Activated CD8-positive, alpha-beta memory T cell treated with anti-CD3 and anti-CD28 coated beads for 1 hour (primary cell): ENCODE results near the gene DICER1.
"Not testable (repeated sequence)": the region's sequence is repeated elsewhere in the genome, so short reads cannot be mapped to it uniquely, and the experiment has no call there.

ENCODE experiments used
- DNase-seq, 2 donors: peaks; one replicate each; pipeline ENCODE4 v3.0.0-alpha.2; 2020; ENCODE audit warnings: low read depth in 1 of 2; ENCODE audit errors: extremely low read depth in 1 of 2

Gene DICER1

DNA sequence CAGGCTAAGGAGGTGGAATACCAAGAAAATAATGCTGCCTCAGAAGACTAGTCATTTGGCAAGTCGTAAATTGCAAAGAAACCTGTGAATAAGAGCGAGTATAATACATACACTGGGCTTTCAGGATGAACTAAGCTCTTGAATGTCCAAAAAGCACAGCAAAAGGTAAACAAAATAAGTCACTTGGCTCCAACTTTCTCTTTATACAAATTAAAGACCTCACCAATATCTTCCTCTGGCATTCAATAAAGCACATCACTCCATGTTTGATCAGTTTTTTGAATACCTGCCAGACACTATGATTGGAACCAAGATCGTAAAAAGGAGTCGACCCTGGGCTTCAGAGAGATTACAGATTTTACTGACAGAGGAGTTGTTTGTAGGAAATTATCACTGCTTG lies 3.5 kb downstream of the DICER1 start:
- no peak for DNase-seq

DNA sequence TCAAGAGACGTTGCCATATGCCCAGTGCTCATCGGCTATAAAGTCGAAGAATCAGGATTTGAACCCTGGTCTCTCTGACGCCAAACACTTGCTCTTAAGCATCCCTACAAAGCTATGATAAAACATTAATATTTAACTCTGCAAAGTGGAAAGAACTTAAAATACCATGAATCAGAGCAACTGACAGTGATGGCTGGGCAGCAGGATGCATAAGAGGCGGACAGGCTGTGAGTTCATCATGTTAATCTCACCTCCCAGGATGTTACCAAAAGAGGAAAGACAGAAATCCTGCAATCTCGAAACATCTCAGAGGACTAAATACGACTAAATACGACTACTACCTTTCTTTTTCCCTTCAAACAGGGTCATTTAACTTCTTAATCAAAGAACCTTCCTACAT lies 5.8 kb downstream of the DICER1 start:
- no peak for DNase-seq

DNA sequence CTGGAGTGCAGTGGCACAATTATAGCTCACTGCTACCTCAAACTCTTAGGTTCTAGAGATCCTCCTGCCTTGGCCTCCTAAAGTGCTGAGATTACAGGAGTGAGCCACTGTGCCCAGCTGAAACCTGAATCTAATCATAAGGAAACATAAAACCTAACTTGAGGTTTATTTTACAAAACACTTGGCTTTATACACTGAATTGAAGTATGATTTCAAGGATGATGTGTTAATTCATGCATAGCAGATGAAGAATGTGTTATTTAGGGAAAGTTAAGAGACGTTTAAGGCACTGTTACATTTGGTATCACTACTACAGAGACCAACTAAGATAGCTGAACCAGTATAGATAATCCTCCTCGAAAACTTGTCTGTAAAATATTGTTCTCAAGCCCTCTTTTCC lies 6.4 kb downstream of the DICER1 start:
- DNase-seq, result no peak

DNA sequence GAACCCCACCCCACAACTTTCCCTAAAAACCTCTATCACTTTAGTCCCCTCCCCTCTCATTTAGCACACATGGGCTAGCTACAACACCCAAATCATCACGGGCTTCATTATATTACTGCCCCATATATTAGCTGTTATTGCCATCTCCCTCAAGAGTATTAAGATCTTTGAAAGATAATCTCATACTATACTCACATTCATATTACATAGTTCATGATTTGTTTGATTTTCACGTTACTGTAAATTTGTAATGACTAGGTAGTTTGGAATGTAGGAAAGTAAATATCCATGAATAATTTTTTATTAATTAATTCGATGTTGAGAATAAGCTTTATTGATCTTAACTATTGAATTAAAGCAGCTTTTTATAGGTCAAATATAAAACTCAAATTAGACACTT lies 7.9 kb downstream of the DICER1 start:
- no peak for DNase-seq

DNA sequence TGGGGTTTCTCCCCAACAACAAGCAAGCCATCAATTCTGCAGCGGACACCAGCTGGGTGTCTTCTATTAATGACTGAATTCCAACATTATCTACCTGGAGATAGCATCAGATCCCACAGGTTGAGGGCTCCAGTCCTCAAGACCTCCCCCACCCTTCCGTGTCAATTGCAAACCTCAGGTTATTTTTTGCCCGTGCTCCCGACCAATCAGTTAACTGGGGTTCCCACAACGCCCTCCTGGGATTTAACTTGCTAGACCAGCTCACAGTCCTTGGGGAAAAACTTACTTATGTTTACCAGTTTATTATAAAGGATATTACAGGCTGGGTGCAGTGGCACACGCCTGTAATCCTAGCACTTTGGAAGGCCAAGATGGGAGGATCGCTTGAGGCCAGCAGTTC lies 9.7 kb downstream of the DICER1 start:
- DNase-seq, result no peak

DNA sequence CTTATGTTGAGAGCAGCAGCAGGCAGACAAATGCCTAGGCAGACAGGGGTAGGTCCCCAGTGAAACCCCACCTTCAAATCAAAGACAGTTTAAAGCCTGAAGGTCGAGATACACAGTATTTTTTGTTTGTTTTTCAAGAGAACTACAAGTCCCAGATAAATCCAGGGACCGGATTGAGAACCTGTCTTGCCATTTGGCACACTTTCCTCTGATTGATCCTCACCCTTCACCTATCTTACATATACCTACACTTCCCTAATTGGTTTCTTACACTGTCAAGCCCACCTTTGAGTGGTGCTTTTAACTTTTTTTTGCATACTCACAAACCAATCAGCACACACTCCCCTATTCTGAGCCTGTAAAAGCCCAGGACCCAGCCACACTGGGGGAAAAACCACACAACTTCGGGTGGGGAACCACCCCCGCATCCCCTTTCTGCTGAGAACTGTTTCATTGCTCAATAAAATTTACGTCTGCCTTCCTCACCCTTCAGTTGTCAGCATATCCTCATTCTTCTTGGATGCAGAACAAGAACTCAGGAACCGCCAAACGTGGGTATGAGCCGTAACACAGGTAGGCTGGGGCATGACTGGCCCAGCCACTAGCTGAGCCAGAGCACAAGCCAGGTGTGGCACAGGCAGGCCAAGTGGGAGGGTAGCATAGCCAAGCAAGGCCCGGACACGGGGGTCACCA lies 11.1 kb downstream of the DICER1 start:
- no peak for DNase-seq

DNA sequence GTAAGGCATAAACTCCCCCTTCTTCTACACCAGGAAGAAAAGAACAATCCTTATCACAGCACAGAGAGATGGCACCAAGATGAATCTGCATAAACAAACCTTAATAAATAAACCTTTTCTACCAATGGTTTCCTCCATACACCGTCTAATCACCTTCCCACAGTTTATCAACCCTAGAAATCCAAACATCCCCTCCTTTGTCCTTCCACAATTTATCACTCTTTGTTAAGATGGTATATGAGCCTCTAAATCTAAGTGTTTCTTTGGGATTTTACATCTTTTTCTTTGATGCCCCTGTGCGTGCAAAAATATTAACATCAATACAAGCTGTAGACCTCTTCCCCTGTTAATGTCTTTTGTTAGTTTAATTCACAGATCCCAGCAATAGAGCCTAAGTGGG lies 12.5 kb downstream of the DICER1 start:
- no peak for DNase-seq

DNA sequence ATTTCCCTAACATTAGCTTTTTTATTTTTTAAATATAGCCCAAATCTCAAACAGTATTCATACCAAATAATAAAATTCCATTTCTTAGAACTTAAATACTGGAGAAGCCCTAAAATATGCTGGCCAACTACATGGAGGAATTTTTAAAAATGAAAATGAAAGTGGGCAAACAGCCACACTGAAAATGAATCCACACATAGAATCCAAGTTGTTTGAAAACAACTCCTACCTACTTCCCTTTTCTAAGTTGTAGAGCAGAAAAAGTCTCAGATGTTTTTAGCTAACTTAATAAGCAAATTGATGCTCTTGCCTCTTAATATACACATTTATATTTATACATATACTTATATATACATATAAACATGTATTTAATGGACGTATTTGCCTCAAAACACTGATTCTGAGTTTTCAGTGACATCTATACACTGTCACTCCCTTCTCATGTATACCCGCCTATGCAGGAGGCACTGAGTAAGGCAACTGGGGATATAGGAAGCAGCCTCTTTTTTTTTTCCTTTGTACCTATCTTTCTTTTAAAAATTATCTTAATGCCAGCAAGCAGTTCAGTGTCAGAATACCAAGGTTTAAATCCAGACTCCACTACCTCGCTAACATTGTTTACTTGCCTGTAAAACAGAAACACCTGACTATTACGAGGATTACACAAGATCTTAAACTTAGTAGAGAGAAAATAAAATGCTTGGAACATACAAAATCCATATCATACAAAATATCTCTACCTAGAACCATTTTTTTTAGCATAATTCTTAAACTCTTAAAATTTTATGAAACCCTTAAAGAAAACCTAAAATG lies 13.3 kb downstream of the DICER1 start:
- DNase-seq, result no peak

DNA sequence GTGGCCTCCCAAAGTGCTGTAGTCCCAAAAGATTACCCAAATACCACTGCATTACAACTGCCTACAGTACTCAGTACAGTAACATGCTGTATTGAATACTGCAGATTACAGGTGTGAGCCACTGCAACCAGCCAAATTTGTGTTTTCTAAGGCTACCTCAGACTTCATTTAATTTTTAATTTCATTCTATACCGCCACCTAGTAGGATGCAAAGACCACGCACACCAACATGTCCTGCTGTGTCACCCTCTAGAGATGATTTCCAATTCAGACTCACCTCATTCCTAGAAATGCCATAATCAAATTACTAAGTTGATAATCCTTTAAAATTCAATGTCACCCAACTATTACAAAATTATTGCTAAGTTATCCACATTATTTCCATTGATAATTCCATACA lies 15.1 kb downstream of the DICER1 start:
- DNase-seq, result no peak

DNA sequence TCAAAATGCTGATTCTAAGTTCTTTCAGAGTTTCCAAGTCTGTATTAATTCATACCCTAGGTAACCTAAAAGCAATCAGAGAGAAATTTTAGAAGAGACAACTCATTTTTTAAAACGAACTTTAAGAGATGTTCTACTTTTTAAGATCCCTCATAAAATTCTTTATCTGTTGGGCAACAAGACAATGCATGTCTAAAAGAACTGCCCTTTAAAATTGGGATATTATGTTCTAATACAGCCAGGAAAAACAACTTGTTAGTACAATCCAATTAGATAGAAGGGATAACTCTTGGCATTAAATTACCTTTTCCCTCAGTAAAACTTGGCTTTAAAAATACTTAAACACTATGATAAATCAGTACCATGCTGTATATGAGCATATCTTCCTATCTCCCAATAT lies 15.6 kb downstream of the DICER1 start:
- no peak for DNase-seq

DNA sequence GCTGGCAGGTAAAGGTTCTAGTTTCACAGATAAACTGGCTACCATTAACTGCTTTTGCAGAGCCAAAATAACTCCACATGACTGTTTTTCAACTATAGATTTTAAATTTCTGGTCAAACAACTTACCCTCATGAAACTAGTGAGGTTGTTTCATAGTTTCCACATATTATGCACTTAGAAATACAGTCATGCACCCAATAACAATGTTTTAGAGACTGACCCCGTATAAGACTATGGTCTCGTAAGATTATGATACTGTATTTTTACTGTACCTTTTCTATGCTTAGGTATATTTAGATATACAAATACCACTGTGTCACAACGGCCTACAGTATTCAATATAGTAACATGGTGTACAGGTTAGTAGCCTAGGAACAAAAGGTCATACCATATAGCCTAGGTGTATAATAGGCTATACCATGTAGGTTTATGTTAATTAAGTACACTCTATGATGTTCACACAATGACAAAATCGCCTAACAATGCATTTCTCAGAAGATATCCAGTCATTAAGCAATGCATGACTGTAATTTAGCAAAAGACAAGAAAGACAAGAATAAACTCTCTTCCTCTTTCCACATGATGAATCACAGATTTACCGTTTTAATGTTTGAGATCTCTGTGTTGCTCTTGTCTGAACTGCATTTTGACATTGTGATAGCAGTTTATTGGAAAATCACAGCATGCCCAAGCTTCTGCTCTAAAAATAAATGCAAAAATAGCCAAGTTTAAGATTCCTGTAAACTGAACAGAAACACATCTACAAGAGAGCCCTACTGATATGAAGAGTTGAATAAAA lies 17.1 kb downstream of the DICER1 start:
- no peak for DNase-seq

DNA sequence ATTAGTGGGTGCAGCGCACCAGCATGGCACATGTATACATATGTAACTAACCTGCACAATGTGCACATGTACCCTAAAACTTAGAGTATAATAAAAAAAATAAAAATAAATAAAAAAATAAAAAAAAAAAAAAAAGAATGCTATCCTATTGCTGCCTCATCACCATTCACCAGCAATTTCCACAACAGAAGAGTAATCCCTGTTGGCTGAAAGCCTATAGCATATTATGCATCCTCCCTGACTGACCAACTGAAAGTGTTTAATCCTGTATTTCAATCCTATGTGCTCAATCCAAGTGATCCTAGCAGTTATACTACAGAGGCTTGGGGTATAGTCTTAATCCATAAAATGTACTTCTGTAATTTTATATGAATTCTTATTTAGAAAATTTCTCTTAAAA lies 18.5 kb downstream of the DICER1 start:
- no peak for DNase-seq

DNA sequence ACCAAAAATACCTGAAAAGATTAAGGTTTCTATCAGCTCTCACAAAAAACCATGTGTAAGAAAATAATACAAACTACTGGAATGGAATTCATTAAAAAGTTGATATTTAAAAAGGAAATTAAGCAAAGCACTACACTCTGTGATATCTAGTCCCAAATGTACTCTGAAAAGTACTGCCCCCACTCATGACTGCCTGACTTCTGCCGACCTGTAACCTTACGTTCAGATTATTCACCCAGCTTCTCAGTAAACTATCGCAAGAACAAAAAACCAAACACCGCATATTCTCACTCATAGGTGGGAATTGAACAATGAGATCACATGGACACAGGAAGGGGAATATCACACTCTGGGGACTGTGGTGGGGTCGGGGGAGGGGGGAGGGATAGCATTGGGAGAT lies 18.9 kb downstream of the DICER1 start:
- DNase-seq, result not testable (repeated sequence)

DNA sequence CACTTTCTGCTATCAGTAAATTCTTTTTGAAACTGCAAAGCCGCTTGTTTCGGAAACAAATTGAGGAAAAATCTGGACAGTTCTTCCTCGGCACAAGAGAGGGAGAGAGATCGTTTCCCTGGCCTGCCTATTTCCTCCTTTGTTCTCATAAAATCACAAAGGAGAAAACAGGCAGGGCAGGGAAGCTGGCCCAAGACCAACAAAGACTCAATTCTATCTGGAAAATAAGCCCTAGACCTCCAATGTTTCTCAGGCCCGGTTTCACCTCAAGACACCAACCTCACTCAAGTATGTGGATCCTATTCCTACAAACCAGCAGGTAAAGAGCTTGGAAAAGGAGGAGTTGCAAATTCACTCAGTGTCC lies 19.5 kb downstream of the DICER1 start:
- DNase-seq, result no peak

DNA sequence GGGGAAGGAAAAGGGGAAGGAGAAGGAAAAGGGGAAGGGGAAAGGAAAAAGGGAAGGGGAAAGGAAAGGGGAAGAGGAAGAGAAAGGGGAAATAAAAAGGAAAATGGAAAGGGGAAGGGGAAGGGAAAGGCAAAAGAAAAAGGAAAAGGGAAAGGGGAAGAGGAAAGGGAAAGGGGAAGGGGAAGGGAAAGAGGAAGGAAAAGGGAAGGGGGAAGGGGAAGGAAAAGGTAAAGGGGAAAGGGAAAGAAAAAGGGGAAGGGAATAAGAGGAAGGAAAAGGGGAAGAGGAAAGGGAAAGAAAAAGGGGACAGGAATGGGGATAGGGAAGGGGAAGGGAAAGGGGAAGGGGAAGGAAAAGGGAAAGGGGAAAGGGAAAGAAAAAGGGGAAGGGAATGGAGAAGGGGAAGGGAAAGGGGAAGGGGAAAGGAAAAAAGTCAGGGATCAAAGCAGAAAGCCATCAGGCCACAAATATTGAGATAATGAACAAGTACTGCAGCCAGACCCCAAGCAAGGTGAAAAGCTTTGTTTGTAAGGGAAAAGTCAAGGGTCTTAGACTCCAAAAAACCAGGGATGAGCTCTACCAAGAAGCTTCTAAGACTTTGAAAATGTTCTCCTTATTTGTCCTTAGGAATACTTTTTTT lies 20.0 kb downstream of the DICER1 start:
- no peak for DNase-seq

DNA sequence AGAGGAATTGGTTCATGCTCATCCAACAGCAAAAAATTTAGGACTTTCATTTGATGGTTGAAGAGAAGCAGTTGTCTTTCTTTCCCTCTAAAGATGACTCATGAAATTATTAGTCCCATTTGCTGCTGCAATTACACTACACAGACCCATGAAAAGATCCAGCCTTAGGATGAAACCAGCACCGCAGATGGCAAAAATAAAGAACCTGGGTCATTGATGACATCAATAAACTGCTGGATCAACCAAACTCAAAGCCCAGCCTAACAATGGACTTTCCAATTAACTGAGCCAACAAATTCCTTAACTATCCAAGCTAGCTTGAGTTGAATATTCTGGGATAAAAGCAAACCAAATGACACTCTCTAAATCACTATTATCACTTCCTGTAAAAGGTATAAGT lies 20.7 kb downstream of the DICER1 start:
- no peak for DNase-seq

DNA sequence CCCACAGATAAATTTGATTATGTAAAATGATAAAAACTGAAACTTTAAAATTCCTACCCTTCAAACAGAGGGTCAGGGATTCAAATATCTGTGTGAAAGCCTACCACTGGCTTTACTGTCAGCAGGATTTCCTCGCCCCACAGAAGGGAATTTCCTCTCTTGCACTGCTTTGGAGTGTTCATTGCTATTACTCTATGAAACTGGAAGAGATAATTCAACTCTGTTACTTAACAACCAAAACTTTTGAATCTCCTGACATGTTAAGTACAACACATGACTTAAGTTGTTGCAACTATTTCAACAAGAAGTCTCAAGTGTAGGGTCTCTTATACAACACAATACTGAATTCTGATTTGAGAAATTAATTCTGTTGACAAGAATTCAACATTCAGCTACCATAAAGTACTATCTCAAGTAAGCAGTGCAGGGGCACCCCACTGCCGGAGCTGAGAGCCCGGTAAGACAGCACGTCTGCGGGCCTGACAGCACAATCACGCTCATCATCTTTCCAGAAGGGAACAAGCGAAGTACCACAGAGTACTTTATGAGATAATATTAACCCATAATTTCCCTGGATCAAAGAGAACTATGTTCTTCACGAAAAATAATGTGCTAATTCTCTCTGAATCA lies 22.9 kb downstream of the DICER1 start:
- no peak for DNase-seq

DNA sequence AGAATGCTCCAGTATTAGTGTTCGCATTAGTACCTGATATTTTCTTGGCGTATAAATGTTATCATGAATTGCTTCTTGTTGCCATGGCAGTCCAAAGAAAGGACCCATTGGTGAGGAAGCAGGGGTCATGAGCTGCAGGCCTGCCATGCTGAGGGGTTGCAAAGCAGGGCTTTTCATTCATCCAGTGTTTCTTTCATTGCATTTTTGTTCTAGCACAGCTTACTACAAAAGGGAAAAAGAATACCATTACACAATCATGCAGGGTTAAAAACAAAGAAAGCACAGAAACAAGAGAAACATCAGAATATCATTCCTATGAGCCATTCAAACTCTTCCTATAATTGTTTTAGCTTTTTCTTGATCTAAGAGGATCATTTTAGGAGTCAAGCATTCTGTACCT lies 24.0 kb downstream of the DICER1 start:
- no peak for DNase-seq

DNA sequence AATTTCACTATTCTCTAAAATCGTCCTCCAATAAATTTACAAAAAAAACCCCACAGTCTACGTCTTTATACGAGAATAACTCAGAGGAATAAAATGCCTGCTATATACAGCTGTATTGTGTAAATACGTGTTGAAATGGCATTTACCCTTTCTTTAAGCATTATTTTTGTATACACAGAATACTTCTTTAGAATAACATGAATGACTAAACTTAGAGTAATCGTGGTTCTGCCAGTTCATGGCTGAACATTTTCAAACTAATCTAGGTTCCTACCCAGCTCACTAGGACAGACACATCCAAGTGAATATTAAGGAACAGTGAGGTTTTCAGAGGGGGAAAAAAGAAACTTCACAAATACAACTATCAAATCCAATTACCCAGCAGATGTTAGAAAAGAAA lies 24.6 kb downstream of the DICER1 start:
- DNase-seq, result no peak

DNA sequence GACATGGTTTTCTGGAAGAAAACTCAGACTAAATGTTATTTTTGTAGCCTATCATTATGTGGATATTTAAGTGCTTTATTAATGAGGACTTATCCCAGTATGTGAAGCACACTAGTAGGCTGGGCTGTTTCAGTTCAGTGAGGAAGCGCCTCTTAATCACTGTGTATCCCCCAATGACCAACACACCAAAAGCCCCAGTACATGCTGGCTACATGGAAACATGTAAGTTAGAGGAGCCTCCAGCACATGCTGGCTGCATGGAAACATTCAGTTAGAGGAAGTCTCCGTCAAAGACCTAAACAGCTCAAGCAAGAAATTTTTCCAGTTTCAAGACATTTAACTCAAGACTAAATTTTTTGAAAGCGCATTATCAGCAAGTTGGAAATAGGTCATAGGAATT lies 26.8 kb downstream of the DICER1 start:
- DNase-seq, result no peak

DNA sequence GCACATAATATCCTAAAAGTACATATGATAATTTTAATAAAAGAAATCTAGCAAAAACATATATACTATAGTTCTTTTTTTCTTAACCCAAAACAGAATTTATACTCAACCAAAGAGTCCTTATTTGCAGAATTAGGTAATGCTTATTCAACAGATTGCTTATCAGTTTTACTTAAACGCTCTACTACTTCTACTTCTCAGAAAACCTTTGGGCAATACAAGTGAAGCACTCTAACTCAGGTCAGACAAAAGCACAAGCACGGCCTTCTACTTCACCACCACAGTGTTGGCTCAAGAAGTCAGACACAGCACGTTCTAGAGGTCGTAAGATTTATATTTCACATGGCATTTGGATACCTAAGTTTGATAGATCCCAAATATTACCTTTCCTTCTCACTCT lies 29.2 kb downstream of the DICER1 start:
- no peak for DNase-seq
